Measurements from ENCODE around the gene MTR. TPM values are rescaled to one million over a fixed set of nuclear protein-coding genes. Genes with fewer than 3 reads are reported as not detected.

The MTR gene
- total RNA-seq, 1 donor from 2014 or later, result 59.2 TPM

DNA sequence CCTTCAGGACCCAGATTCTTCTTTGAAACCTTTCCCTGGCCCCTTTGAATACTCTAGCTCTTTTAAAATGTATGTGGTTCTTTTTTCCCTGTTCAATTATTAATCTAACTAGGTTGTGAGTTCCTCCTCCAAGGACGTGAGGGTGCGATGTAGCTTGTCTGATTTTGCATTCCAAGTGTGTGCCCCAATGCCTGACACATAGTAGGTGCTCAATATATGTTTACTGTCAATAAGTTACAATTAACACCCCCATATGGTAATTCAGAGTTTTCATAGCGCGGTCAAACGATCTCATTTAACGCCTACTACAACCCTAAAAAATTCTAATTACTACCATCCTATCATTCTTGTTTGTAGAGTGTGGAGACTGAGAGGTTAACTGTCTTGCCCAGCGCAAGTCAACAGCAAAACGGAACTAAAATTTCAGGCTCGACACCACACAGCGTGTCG is 482 bp upstream of the MTR start:
- Mint-ChIP-seq H3K27me3 (ENCODE audit: low read depth) (peaks cover 11% of the 10 kb centered on the region), H3K4me3 (ENCODE audit: low read depth) (peak overlapping the region; percentile 92), H3K36me3 (ENCODE audit: low read depth) (peaks cover 3% of the 10 kb centered on the region), H3K9me3 (no peaks in the 10 kb centered on the region), H3K27ac (peak overlapping the region; percentile 98), H3K4me1 (ENCODE audit: low read depth) (peaks cover 26% of the 10 kb centered on the region)
- no peak for DNase-seq (ENCODE audit: low spot score)
- intact Hi-C loops (cut with micrococcal nuclease), result loop anchor here (1.0 to 10.0 kb wide), 7 partner anchors 16 to 800 kb away; partner anchors contain the start of genes EDARADD and HEATR1

DNA sequence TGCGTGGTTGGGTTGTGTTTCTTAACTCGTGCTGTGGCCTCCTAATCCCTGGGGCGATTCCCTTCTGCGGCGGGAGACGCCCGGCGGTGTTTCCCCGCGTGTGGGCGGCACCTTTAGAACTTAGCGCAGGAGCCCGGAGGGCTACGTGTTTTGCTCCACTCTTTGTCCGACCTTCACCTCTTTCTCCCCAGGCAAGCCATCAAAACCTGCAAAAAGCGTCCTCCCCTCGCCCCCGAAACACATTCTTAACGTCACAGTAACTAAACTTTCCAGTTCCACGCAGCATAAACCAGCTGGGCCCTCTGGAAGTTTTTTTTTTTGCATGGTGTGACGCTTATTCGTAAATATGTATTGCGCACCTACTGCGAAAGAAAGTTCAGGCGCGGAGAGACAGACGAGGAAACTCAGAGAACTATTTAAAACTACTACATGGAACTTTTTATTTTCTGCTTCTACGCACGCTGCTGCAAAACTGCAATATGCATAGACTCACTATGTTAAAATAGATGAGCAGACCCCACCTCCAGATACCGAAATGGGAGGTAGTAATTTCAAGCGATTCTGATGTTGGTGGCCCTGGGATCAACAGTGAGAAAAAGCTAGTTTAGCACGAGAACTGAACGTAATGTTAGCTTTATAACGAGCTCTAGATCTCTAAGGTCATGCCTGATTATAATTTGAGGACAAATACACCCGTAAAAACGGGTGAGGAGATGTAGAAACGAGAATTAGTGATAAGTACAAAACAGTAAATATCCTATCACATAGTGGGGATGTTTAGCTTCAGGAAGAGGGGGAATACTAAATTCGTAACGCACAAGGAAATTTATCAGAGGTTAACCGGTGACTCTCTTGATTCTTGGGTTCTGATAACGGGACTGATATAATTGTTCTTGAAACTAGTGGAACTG is 920 bp downstream of the MTR start:
- intact Hi-C loops (cut with micrococcal nuclease), result loop anchor here (1.0 to 10.0 kb wide), 7 partner anchors 15 to 801 kb away; partner anchors contain the start of genes EDARADD and HEATR1
- Mint-ChIP-seq H3K4me1 (ENCODE audit: low read depth) (peaks cover 37% of the 10 kb centered on the region), H3K36me3 (ENCODE audit: low read depth) (peaks cover 12% of the 10 kb centered on the region), H3K9me3 (no peaks in the 10 kb centered on the region), H3K27me3 (ENCODE audit: low read depth) (peaks cover 7% of the 10 kb centered on the region), H3K27ac (peak overlapping the region; percentile 98), H3K4me3 (ENCODE audit: low read depth) (peak overlapping the region; percentile 92)
- no peak for DNase-seq (ENCODE audit: low spot score)

- Mint-ChIP-seq H3K4me3 (ENCODE audit: low read depth) (no peak overlapping the region), H3K4me1 (ENCODE audit: low read depth) (peaks cover 56% of the 10 kb centered on the region), H3K36me3 (ENCODE audit: low read depth) (peaks cover 35% of the 10 kb centered on the region), H3K27ac (no peak overlapping the region), H3K27me3 (ENCODE audit: low read depth) (no peaks in the 10 kb centered on the region), H3K9me3 (no peaks in the 10 kb centered on the region)
- intact Hi-C loops (cut with micrococcal nuclease), result loop anchor here (5.0 to 10.0 kb wide), 4 partner anchors 68 to 804 kb away; partner anchors contain the start of gene EDARADD
- no peak for DNase-seq (ENCODE audit: low spot score)
These were observed 3.9 kb downstream of the MTR start for GRCh38 chr1:236799001-236799400.

DNA sequence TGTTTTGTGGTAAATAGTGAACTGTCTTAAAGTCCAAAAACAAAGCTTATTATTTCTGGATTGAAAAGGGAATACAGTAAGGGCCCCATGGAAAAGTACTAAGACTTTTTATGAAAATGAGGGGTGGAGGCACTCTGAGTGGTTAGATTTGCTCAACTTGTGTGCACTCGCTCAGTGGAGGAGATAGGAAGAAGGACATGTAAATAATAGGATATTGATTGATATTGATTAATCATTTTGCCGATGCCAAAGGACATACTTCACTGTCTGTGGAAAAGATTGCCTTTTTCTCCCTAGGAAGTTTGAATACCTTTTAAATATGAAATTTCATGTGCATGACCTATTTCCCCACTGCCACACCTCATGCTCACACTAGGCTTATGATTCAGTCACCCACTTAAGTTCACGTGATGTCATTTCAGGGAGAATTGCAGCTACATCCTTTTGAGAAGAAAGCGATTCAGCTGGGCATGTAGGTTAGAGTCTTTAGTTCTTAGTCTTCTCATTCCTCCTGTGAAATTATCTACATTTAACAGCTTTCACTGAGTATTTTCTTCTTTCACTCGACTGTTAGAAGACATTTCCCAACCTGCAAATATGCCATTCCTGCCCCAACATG is 5.0 kb downstream of the MTR start:
- Mint-ChIP-seq H3K27ac (peak overlapping the region; percentile 56), H3K27me3 (ENCODE audit: low read depth) (no peaks in the 10 kb centered on the region), H3K9me3 (no peaks in the 10 kb centered on the region), H3K4me3 (ENCODE audit: low read depth) (no peak overlapping the region), H3K4me1 (ENCODE audit: low read depth) (peaks cover 48% of the 10 kb centered on the region), H3K36me3 (ENCODE audit: low read depth) (peaks cover 42% of the 10 kb centered on the region)
- intact Hi-C loops (cut with micrococcal nuclease), result no loop called here
- no peak for DNase-seq (ENCODE audit: low spot score)

DNA sequence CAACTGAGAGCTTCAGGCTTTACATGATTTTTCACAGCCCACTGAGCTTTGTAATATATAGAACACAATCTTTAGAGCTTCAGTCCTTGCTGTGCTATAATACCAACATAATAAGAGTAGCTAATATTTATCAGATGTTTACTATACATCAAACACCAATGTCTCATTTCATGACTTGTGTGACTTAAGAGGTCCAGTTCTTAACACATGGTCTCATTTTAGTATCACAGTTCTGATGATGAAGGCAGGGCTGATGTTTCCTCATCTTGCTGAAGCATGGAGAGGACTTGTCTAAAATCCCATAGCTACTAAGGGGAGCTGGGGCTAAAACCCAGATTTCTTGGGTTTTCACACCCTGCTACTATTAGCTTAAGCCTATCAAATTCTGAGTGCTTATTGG is 5.5 kb downstream of the MTR start:
- Mint-ChIP-seq H3K4me1 (ENCODE audit: low read depth) (peaks cover 48% of the 10 kb centered on the region), H3K27me3 (ENCODE audit: low read depth) (no peaks in the 10 kb centered on the region), H3K27ac (peak overlapping the region; percentile 56), H3K9me3 (no peaks in the 10 kb centered on the region), H3K4me3 (ENCODE audit: low read depth) (no peak overlapping the region), H3K36me3 (ENCODE audit: low read depth) (peaks cover 44% of the 10 kb centered on the region)
- no peak for DNase-seq (ENCODE audit: low spot score)
- intact Hi-C loops (cut with micrococcal nuclease), result no loop called here

DNA sequence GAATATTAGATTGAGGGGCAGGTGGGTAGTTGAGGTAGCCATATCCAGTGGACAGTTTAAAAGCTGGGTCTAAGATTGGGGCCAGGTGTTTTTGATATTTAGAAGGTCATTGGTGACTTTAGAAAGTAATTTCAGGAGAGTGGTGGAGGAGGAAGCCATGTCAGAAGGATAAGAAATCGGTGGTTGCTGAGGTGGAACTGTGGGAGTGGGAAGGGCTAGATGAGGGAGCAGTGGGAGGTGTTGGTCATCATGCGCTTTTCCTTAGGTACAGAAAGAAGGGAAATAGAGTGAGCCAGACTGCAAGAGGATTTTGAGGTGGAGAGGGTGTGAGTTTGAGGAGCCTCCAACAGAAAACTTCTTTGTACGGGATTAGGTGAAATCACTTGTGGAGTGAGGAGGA is 7.2 kb downstream of the MTR start:
- no peak overlapping the region for H3K4me3 Mint-ChIP-seq (ENCODE audit: low read depth)
- peak overlapping the region; percentile 24 for H3K27ac Mint-ChIP-seq
- H3K4me1 Mint-ChIP-seq (ENCODE audit: low read depth), result peaks cover 41% of the 10 kb centered on the region
- H3K36me3 Mint-ChIP-seq (ENCODE audit: low read depth), result peaks cover 50% of the 10 kb centered on the region
- H3K27me3 Mint-ChIP-seq (ENCODE audit: low read depth), result no peaks in the 10 kb centered on the region
- H3K9me3 Mint-ChIP-seq, result no peaks in the 10 kb centered on the region
- no peak for DNase-seq (ENCODE audit: low spot score)
- intact Hi-C loops (cut with micrococcal nuclease), result no loop called here

- H3K27me3 Mint-ChIP-seq (ENCODE audit: low read depth), result no peaks in the 10 kb centered on the region
- peaks cover 28% of the 10 kb centered on the region for H3K4me1 Mint-ChIP-seq (ENCODE audit: low read depth)
- H3K4me3 Mint-ChIP-seq (ENCODE audit: low read depth), result no peak overlapping the region
- intact Hi-C loops (cut with micrococcal nuclease), result no loop called here
- H3K36me3 Mint-ChIP-seq (ENCODE audit: low read depth), result peaks cover 79% of the 10 kb centered on the region
- peak overlapping the region; percentile 44 for H3K27ac Mint-ChIP-seq
- H3K9me3 Mint-ChIP-seq, result no peaks in the 10 kb centered on the region
- DNase-seq (ENCODE audit: low spot score), result no peak
These were observed 11.5 kb downstream of the MTR start for GRCh38 chr1:236806634-236807033.

DNA sequence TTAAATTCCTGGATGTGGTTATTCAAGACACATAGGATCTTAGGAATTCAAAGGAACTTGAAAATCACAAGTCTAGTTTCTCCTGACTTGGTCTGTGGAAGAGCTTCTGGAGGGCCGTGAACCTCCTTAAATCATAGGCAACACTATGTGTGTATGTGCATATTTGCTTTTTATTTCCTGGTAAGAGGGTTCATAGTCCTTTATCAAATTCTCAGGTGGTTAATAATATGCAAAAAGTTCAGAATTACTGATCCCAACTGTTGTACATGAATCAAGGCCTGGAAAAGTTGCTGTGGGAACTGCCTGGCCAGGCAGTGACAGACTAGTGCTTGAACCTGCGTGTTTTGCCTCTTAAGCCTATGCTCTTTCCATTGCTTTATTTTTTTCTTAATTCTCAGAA is 12.9 kb downstream of the MTR start:
- H3K4me1 Mint-ChIP-seq (ENCODE audit: low read depth), result peaks cover 18% of the 10 kb centered on the region
- no peak for DNase-seq (ENCODE audit: low spot score)

GRCh38 chr1:236808564-236809130 is 13.6 kb downstream of the MTR start:
- Mint-ChIP-seq H3K4me3 (ENCODE audit: low read depth) (no peak overlapping the region), H3K36me3 (ENCODE audit: low read depth) (peaks cover 78% of the 10 kb centered on the region), H3K27ac (no peak overlapping the region), H3K4me1 (ENCODE audit: low read depth) (peaks cover 15% of the 10 kb centered on the region), H3K9me3 (no peaks in the 10 kb centered on the region), H3K27me3 (ENCODE audit: low read depth) (no peaks in the 10 kb centered on the region)
- no peak for DNase-seq (ENCODE audit: low spot score)
- intact Hi-C loops (cut with micrococcal nuclease), result no loop called here

More for the DNA sequence above, 12.9 kb downstream of the MTR start:
- intact Hi-C loops (cut with micrococcal nuclease), result no loop called here
- Mint-ChIP-seq H3K27ac (no peak overlapping the region), H3K9me3 (no peaks in the 10 kb centered on the region), H3K36me3 (ENCODE audit: low read depth) (peaks cover 78% of the 10 kb centered on the region), H3K27me3 (ENCODE audit: low read depth) (no peaks in the 10 kb centered on the region), H3K4me3 (ENCODE audit: low read depth) (no peak overlapping the region)

GRCh38 chr1:236809148-236809547 is 14.1 kb downstream of the MTR start:
- no peaks in the 10 kb centered on the region for H3K27me3 Mint-ChIP-seq (ENCODE audit: low read depth)
- intact Hi-C loops (cut with micrococcal nuclease), result no loop called here
- H3K4me3 Mint-ChIP-seq (ENCODE audit: low read depth), result no peak overlapping the region
- H3K4me1 Mint-ChIP-seq (ENCODE audit: low read depth), result peaks cover 15% of the 10 kb centered on the region
- H3K27ac Mint-ChIP-seq, result peak overlapping the region; percentile 15
- H3K9me3 Mint-ChIP-seq, result no peaks in the 10 kb centered on the region
- DNase-seq (ENCODE audit: low spot score), result no peak
- peaks cover 80% of the 10 kb centered on the region for H3K36me3 Mint-ChIP-seq (ENCODE audit: low read depth)

GRCh38 chr1:236810018-236810417 is 14.9 kb downstream of the MTR start:
- H3K36me3 Mint-ChIP-seq (ENCODE audit: low read depth), result peaks cover 81% of the 10 kb centered on the region
- intact Hi-C loops (cut with micrococcal nuclease), result loop anchor here (2.0 kb wide), 1 partner anchor 15 kb away; the partner anchor contains the start of gene MTR
- no peaks in the 10 kb centered on the region for H3K27me3 Mint-ChIP-seq (ENCODE audit: low read depth)
- DNase-seq (ENCODE audit: low spot score), result no peak
- peak overlapping the region; percentile 51 for H3K27ac Mint-ChIP-seq
- H3K9me3 Mint-ChIP-seq, result no peaks in the 10 kb centered on the region
- H3K4me1 Mint-ChIP-seq (ENCODE audit: low read depth), result peaks cover 15% of the 10 kb centered on the region
- H3K4me3 Mint-ChIP-seq (ENCODE audit: low read depth), result no peak overlapping the region

GRCh38 chr1:236812334-236813030 is 17.4 kb downstream of the MTR start:
- Mint-ChIP-seq H3K27me3 (ENCODE audit: low read depth) (no peaks in the 10 kb centered on the region), H3K36me3 (ENCODE audit: low read depth) (peaks cover 85% of the 10 kb centered on the region), H3K4me1 (ENCODE audit: low read depth) (peaks cover 13% of the 10 kb centered on the region), H3K27ac (no peak overlapping the region), H3K4me3 (ENCODE audit: low read depth) (no peak overlapping the region), H3K9me3 (no peaks in the 10 kb centered on the region)
- intact Hi-C loops (cut with micrococcal nuclease), result no loop called here
- no peak for DNase-seq (ENCODE audit: low spot score)
